GM12874 (cell line): ENCODE measurements around the gene PFKFB4.

ENCODE experiments used
- CTCF ChIP-seq: IDR thresholded peaks from 2 replicates; pipeline ENCODE4 v1.5.1; 2011; ENCODE audit warnings: low read depth, mild to moderate bottlenecking, control low read depth, low read length, moderate library complexity; ENCODE audit not compliant: insufficient read depth

PFKFB4 gene

GRCh38 chr3:48569400-48569799 lies 12.8 kb upstream of the PFKFB4 start:
- TF ChIP-seq CTCF = no peak

- no peak for TF ChIP-seq CTCF
Observed at GRCh38 chr3:48568476-48568875, 11.9 kb upstream of the PFKFB4 start.

- no peak for TF ChIP-seq CTCF
Observed at GRCh38 chr3:48567500-48567899, 10.9 kb upstream of the PFKFB4 start.

- TF ChIP-seq CTCF = no peak
Observed at GRCh38 chr3:48567090-48567489, 10.5 kb upstream of the PFKFB4 start.

GRCh38 chr3:48566401-48566760 lies 9.8 kb upstream of the PFKFB4 start:
- TF ChIP-seq CTCF = no peak

- TF ChIP-seq CTCF = no peak
Observed at GRCh38 chr3:48565591-48566400, 9.2 kb upstream of the PFKFB4 start.

GRCh38 chr3:48565186-48565585 lies 8.6 kb upstream of the PFKFB4 start:
- TF ChIP-seq CTCF = no peak
